Endothelial cell of umbilical vein (primary cell): Measurements from ENCODE around the gene JMJD8. TPM values are rescaled to one million over a fixed set of nuclear protein-coding genes. Genes with fewer than 3 reads are reported as not detected.

Source experiments
- BruUV-seq: library from RNA; stranded (reverse); fragments of 400-500 nt; replicated peaks from 2 replicates; lab custom pipeline; 2021; lab: Mats Ljungman, UMichigan
- CTCF ChIA-PET: fragments of 300-600, 350-600 bp; sonication (Branson Sonifier 250); formaldehyde crosslinking; loops from one replicate; lab custom pipeline; 2021; ENCODE audit warnings: antibody characterized with exemption, inconsistent platforms; lab: Charles Lee
- POLR2A ChIA-PET: fragments of 300-600, 350-600 bp; sonication (Branson Sonifier 250); formaldehyde crosslinking; loops from one replicate; lab custom pipeline; 2021; ENCODE audit warnings: antibody characterized with exemption, inconsistent platforms; lab: Charles Lee
- DNase-seq: peaks from one replicate; pipeline ENCODE4 v3.0.0-alpha.2; 2011; ENCODE audit warnings: low read depth, low spot score
- FAIRE-seq: peaks from 2 replicates; lab custom pipeline; 2011; peaks lifted over from hg19 to GRCh38; lab: Jason Lieb, UNC
- H2AFZ ChIP-seq: 2 replicates; pipeline ENCODE4 v1.6.0; 2012; ENCODE audit warnings: low read depth, low read length, control low read depth, inconsistent platforms
- H3K27ac ChIP-seq: 2 replicates; pipeline ENCODE4 v1.5.1; 2011; ENCODE audit warnings: low read depth, mild to moderate bottlenecking, control low read depth, low read length, moderate library complexity; ENCODE audit not compliant: insufficient read depth
- H3K27me3 ChIP-seq, 2 experiments: 2 replicates each; pipeline versions ENCODE4 v1.6.0 to v1.6.1; 2011; ENCODE audit warnings: low read length in 2 of 2, mixed read lengths in 1 of 2; ENCODE audit not compliant: control insufficient read depth in 2 of 2, insufficient read depth in 2 of 2
- H3K36me3 ChIP-seq, 2 experiments: 2 replicates in 1 of 2; 3 replicates in 1 of 2; pipeline ENCODE4 v1.5.1; 2011; ENCODE audit warnings: low read length in 2 of 2, mild to moderate bottlenecking in 1 of 2, moderate library complexity in 1 of 2; ENCODE audit not compliant: control insufficient read depth in 2 of 2, insufficient read depth in 2 of 2; ENCODE audit errors: extremely low read depth in 1 of 2
- H3K4me1 ChIP-seq: 3 replicates; pipeline ENCODE4 v1.5.1; 2011; ENCODE audit warnings: mild to moderate bottlenecking, low read length; ENCODE audit not compliant: control insufficient read depth, insufficient read depth; ENCODE audit errors: extremely low read depth
- H3K4me2 ChIP-seq: 2 replicates; pipeline ENCODE4 v1.6.1; 2011; ENCODE audit warnings: low read length, control low read depth, mixed read lengths; ENCODE audit not compliant: insufficient read depth
- H3K4me3 ChIP-seq, 3 experiments: fragments of 200-600 bp in 1 of 3; sonication (generic), shearing (Covaris generic) in 1 of 3; replicated peaks in 1 of 3; 2 replicates each; pipeline ENCODE4 v1.5.1; 2011 to 2016; ENCODE audit warnings: control low read depth in 3 of 3, low read length in 3 of 3, mild to moderate bottlenecking in 2 of 3, inconsistent platforms in 1 of 3, low read depth in 1 of 3, moderate library complexity in 1 of 3; ENCODE audit not compliant: insufficient read depth in 1 of 3
- H3K79me2 ChIP-seq: 2 replicates; pipeline ENCODE4 v1.6.0; 2012; ENCODE audit warnings: low read length, inconsistent platforms; ENCODE audit not compliant: control insufficient read depth, insufficient read depth
- H3K9ac ChIP-seq: replicated peaks from 2 replicates; pipeline ENCODE3; 2011; ENCODE audit warnings: low read length, control low read depth; ENCODE audit not compliant: insufficient read depth; ENCODE audit errors: extremely low read depth
- H3K9me1 ChIP-seq: replicated peaks from 3 replicates; pipeline ENCODE4 v1.6.0; 2011; ENCODE audit warnings: mild to moderate bottlenecking, low read length; ENCODE audit not compliant: control insufficient read depth, insufficient read depth; ENCODE audit errors: extremely low read depth
- H3K9me3 ChIP-seq: replicated peaks from 2 replicates; pipeline ENCODE4 v1.5.1; 2012; ENCODE audit warnings: low read length, inconsistent platforms; ENCODE audit not compliant: control insufficient read depth, insufficient read depth
- H4K20me1 ChIP-seq: replicated peaks from 2 replicates; pipeline ENCODE3; 2011; ENCODE audit warnings: mild to moderate bottlenecking, low read length; ENCODE audit not compliant: control insufficient read depth, insufficient read depth; ENCODE audit errors: extremely low read depth
- FOS ChIP-seq: IDR thresholded peaks from 2 replicates; pipeline ENCODE4 v1.6.1; 2011; ENCODE audit warnings: mild to moderate bottlenecking, low read length, moderate library complexity, borderline replicate concordance; ENCODE audit not compliant: insufficient read depth
- GATA2 ChIP-seq: IDR thresholded peaks from 2 replicates; pipeline ENCODE4 v1.7.0; 2011; ENCODE audit warnings: low read depth, mild to moderate bottlenecking, moderate library complexity, mixed read lengths, low read length; ENCODE audit not compliant: insufficient read length, insufficient read depth
- POLR2A ChIP-seq: IDR thresholded peaks from 2 replicates; pipeline ENCODE4 v1.6.1; 2012; ENCODE audit warnings: low read depth, mild to moderate bottlenecking, control low read depth, low read length
- dilution Hi-C: fragments of 300-500 bp; cut with MboI; formaldehyde crosslinking; loops from one replicate; pipeline ENCODE4 v1.15.0; 2019; ENCODE audit warnings: low sequenced_read_pairs; ENCODE audit not compliant: extremely low pct_ligation_motif_present
- intact Hi-C: fragments of 100-400 bp; cut with micrococcal nuclease; formaldehyde crosslinking; loops from one replicate; pipeline ENCODE4 v1.10.0; 2022
- polyA plus RNA-seq, 4 experiments: library from polyadenylated mRNA; depleted of rRNA in 3 of 4; stranded (reverse) in 3 of 4; unstranded in 1 of 4; fragments of >200 nt; gene quantifications; 2 replicates each; pipeline versions ENCODE4 v1.2.1 to v1.2.3, GENCODE V29; 2011 to 2012; ENCODE audit warnings: missing spikeins in 1 of 4
- total RNA-seq: library from RNA; stranded (reverse); gene quantifications from 2 replicates; pipeline ENCODE4 v1.2.3, GENCODE V29; 2021
- TF ChIP-seq, protein P1 (sequence below): IDR thresholded peaks from 2 replicates; pipeline ENCODE4 v1.6.1; 2011; ENCODE audit not compliant: insufficient read depth, insufficient read length
- TF ChIP-seq, protein P2 (sequence below), 2 donors: IDR thresholded peaks; 1 replicate in 1 of 2; 2 replicates in 1 of 2; pipeline ENCODE4 v1.5.1; 2011; ENCODE audit warnings: low read length in 2 of 2, mild to moderate bottlenecking in 2 of 2, moderate library complexity in 2 of 2, control low read depth in 1 of 2, inconsistent platforms in 1 of 2, low read depth in 1 of 2; ENCODE audit not compliant: insufficient read depth in 1 of 2; ENCODE audit errors: extremely low read depth in 1 of 2

Gene JMJD8
- total and polyA plus RNA-seq, 2 donors (not counting 3 experiments of a cell fraction or from before 2014, with no cell fraction given), result 55.1 to 102 TPM

DNA sequence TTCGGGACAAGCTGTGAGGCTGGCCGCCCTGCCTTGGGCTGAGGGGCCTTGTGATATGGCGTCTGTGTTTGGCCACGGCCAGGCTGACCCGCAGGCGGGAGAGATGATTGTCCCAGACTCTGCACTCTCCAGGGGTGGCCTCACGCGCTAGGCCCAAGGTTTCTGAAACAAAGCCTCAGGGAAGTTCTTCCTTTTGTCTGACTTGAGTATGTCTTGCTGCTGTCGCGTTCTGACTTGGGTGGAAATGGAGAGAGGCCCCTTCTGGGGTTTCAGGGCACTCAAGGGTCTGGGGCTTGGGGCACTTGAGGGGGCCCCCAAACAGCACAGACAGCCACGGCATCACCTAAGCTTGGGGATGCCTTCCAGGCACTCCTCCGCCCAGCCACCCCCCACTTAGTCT, 26.9 kb upstream of the JMJD8 start:
- TF ChIP-seq FOS (no peak), POLR2A (no peak), GATA2 (no peak)
- TF ChIP-seq, protein P1, sequence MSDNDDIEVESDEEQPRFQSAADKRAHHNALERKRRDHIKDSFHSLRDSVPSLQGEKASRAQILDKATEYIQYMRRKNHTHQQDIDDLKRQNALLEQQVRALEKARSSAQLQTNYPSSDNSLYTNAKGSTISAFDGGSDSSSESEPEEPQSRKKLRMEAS, result no peak
- TF ChIP-seq, protein P2, sequence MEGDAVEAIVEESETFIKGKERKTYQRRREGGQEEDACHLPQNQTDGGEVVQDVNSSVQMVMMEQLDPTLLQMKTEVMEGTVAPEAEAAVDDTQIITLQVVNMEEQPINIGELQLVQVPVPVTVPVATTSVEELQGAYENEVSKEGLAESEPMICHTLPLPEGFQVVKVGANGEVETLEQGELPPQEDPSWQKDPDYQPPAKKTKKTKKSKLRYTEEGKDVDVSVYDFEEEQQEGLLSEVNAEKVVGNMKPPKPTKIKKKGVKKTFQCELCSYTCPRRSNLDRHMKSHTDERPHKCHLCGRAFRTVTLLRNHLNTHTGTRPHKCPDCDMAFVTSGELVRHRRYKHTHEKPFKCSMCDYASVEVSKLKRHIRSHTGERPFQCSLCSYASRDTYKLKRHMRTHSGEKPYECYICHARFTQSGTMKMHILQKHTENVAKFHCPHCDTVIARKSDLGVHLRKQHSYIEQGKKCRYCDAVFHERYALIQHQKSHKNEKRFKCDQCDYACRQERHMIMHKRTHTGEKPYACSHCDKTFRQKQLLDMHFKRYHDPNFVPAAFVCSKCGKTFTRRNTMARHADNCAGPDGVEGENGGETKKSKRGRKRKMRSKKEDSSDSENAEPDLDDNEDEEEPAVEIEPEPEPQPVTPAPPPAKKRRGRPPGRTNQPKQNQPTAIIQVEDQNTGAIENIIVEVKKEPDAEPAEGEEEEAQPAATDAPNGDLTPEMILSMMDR (IDR thresholded peaks at IDR 0.05; ENCODE audit: extremely low read depth in 1 of 2, insufficient read depth in 1 of 2, low read depth in 1 of 2, low read length in 2 of 2), result no peak
- no peak overlapping the region for H3K4me3 ChIP-seq
- H3K36me3 ChIP-seq, result no peaks in the 10 kb centered on the region
- no peak overlapping the region for H3K27ac ChIP-seq
- POLR2A ChIA-PET, result no interaction called here
- no peaks in the 10 kb centered on the region for H3K79me2 ChIP-seq
- peaks cover 11 to 16% of the 10 kb centered on the region in 2 experiments for H3K27me3 ChIP-seq
- H3K9me3 ChIP-seq, result no peaks in the 10 kb centered on the region
- DNase-seq (no peak), FAIRE-seq (no peak)
- no peak overlapping the region for H2AFZ ChIP-seq
- H3K4me1 ChIP-seq, result peaks cover 9% of the 10 kb centered on the region
- no peaks in the 10 kb centered on the region for H3K9me1 ChIP-seq
- dilution Hi-C loops (no loop called here), intact Hi-C loops (loop anchor here (1.0 kb wide), 1 partner anchor 74 kb away; no protein-coding TSS in a partner anchor)
- no peak overlapping the region for H3K9ac ChIP-seq
- no peak overlapping the region for H3K4me2 ChIP-seq
- CTCF ChIA-PET, result interaction anchor here (1.0 to 2.4 kb wide), 4 partner anchors 8 to 345 kb away, joined by 3 to 17 read pairs (median 11); partner anchors contain the start of gene ANTKMT
- no peaks in the 10 kb centered on the region for H4K20me1 ChIP-seq
- no TSS peak for BruUV-seq
